Spleen (tissue), 11 donors: Measurements from ENCODE around the gene PSME3IP1. TPM values are rescaled to one million over a fixed set of nuclear protein-coding genes. Genes with fewer than 3 reads are reported as not detected.

ENCODE experiments used
- DNase-seq: peaks from one replicate; pipeline ENCODE4 v3.0.0-alpha.2; 2020
- H3K27ac ChIP-seq, 8 donors: fragments of 200-600 bp; sonication (generic) in 7 of 8; 1 replicate in 4 of 8; 2 replicates in 4 of 8; pipeline versions ENCODE4 v1.5.0 to v1.8.0; 2016 to 2021; ENCODE audit warnings: inconsistent platforms in 4 of 8, mild to moderate bottlenecking in 4 of 8, moderate library complexity in 1 of 8
- H3K27me3 ChIP-seq, 7 donors: fragments of 200-600 bp; sonication (generic) in 6 of 7; replicated peaks in 1 of 7; 1 replicate in 4 of 7; 2 replicates in 3 of 7; pipeline versions ENCODE4 v1.5.0 to v1.8.0; 2016 to 2021; ENCODE audit warnings: inconsistent platforms in 3 of 7, mild to moderate bottlenecking in 1 of 7
- H3K36me3 ChIP-seq, 6 donors: fragments of 200-600 bp; sonication (generic) in 5 of 6; 1 replicate in 4 of 6; 2 replicates in 2 of 6; pipeline versions ENCODE4 v1.5.0 to v1.8.0; 2016 to 2021; ENCODE audit warnings: inconsistent platforms in 2 of 6
- H3K4me1 ChIP-seq, 6 donors: fragments of 200-600 bp; sonication (generic) in 5 of 6; 1 replicate in 3 of 6; 2 replicates in 3 of 6; pipeline versions ENCODE4 v1.5.0 to v1.8.0; 2016 to 2021; ENCODE audit warnings: inconsistent platforms in 3 of 6
- H3K4me3 ChIP-seq, 8 donors: fragments of 200-600 bp; sonication (generic) in 7 of 8; 1 replicate in 4 of 8; 2 replicates in 4 of 8; pipeline versions ENCODE4 v1.5.0 to v1.8.0; 2016 to 2021; ENCODE audit warnings: inconsistent platforms in 4 of 8, mild to moderate bottlenecking in 4 of 8, moderate library complexity in 2 of 8
- H3K9me3 ChIP-seq, 8 donors: fragments of 200-600 bp; sonication (generic) in 7 of 8; 1 replicate in 4 of 8; 2 replicates in 4 of 8; pipeline versions ENCODE4 v1.5.0 to v1.8.0; 2016 to 2021; ENCODE audit warnings: inconsistent platforms in 4 of 8
- POLR2A ChIP-seq, 3 donors: fragments of 450-650 bp; IDR thresholded peaks; one replicate each; pipeline ENCODE4 v1.5.1; 2017; ENCODE audit warnings: antibody characterized with exemption in 3 of 3, mild to moderate bottlenecking in 1 of 3
- POLR2AphosphoS5 ChIP-seq, 3 donors: sonication (generic); formaldehyde crosslinking; IDR thresholded peaks; one replicate each; pipeline ENCODE4 v1.5.1; 2017; ENCODE audit warnings: antibody characterized with exemption in 3 of 3
- WGBS, 5 donors: extraction: QIAGEN DNeasy Blood & Tissue Kit in 3 of 5; methylation state at CpG; one replicate each; pipeline versions ENCODE4 v1.1.5 to v1.1.7; 2013 to 2018; 5-methylcytosine and 5-hydroxymethylcytosine counted together
- intact Hi-C: fragments of 100-400 bp; cut with DNase I; formaldehyde crosslinking; loops from one replicate; pipeline ENCODE4 v1.15.0; 2023; ENCODE audit warnings: low total_unique reads
- polyA plus RNA-seq, 3 donors: library from polyadenylated mRNA; stranded (reverse); fragments of 200-250 nt; gene quantifications; one replicate each; pipeline ENCODE4 v1.2.1, GENCODE V29; 2013
- total RNA-seq, 7 donors: library from RNA; depleted of rRNA in 3 of 7; stranded (reverse); fragments of >200 nt in 3 of 7; fragmentation: NEBNext Ultra II Directional in 4 of 7; extraction: Animal tissue kit (Norgen Biotek cat#: 25700) in 4 of 7; gene quantifications; one replicate each; pipeline versions ENCODE4 v1.1.0 to v1.2.1, GENCODE V29; 2016 to 2021
- TF ChIP-seq, protein P1 (sequence below), 11 experiments: fragments of 200-600 bp in 7 of 11; fragments of 450-650 bp in 4 of 11; sonication (generic) in 4 of 11; IDR thresholded peaks in 8 of 11; conservative IDR thresholded peaks in 3 of 11; 1 replicate in 7 of 11; 2 replicates in 4 of 11; pipeline versions ENCODE4 v1.4.0 to v1.8.0; 2016 to 2021; ENCODE audit warnings: antibody characterized with exemption in 11 of 11, inconsistent platforms in 4 of 11, mild to moderate bottlenecking in 1 of 11
- donor health status: healthy with polysubstance abuse.
- donor health status: DM: no; HTN: no; CAD: no; lungs with moderate emphysema.
- donor health status: DM: no; HTN: no; CAD: no.
- donor health status: Bipolar disorder and iron deficiency.
- donor health status: healthy.
- donor health status: DM: no; HTN: no; CAD: no.
- donor health status: DM: yes; HTN: yes; CAD: no.

PSME3IP1 gene
- total and polyA plus RNA-seq, 10 donors, result 64.6 to 128 (median 96.0) TPM

DNA sequence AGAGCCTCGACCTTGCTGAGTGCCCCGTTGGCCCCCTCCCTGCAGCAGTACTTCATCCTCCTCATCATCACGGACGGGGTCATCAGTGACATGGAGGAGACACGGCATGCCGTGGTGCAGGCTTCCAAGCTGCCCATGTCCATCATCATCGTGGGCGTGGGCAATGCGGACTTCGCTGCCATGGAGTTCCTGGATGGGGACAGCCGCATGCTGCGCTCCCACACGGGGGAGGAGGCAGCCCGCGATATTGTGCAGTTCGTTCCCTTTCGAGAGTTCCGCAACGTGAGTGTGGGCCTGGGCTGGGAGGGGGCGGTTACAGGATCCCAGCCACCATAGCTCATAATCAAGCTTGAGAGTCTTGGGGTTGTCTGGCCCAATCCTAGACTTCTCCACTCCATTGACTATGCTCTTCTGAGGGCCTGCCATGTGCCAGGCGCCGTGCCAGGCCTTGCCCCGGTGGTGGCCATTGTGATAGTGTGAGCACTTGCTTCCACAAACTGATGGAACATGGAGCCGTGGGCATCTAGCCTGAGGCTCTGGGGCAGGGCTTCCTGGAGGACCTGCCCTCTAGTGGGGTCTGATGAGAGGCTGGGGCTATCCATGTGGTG, 39.7 kb downstream of the PSME3IP1 start:
- H3K4me3 ChIP-seq, result no peak overlapping the region
- H3K9me3 ChIP-seq, result no peaks in the 10 kb centered on the region
- WGBS, 5 donors, result 61 to 86% (median 81%) methylated on average over 13 to 24 of the region's 24 CpGs
- TF ChIP-seq POLR2A (IDR thresholded peaks at IDR 0.05) (no peak), POLR2AphosphoS5 (IDR thresholded peaks at IDR 0.05) (peak; percentile 9 to 78 (median 59))
- TF ChIP-seq, protein P1, sequence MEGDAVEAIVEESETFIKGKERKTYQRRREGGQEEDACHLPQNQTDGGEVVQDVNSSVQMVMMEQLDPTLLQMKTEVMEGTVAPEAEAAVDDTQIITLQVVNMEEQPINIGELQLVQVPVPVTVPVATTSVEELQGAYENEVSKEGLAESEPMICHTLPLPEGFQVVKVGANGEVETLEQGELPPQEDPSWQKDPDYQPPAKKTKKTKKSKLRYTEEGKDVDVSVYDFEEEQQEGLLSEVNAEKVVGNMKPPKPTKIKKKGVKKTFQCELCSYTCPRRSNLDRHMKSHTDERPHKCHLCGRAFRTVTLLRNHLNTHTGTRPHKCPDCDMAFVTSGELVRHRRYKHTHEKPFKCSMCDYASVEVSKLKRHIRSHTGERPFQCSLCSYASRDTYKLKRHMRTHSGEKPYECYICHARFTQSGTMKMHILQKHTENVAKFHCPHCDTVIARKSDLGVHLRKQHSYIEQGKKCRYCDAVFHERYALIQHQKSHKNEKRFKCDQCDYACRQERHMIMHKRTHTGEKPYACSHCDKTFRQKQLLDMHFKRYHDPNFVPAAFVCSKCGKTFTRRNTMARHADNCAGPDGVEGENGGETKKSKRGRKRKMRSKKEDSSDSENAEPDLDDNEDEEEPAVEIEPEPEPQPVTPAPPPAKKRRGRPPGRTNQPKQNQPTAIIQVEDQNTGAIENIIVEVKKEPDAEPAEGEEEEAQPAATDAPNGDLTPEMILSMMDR (IDR thresholded peaks at IDR 0.05 in 8 of 11, conservative IDR thresholded peaks at IDR 0.05 in 3 of 11), result no peak
- H3K27me3 ChIP-seq, result no peaks in the 10 kb centered on the region
- intact Hi-C loops, result no loop called here
- peak; percentile 80 for DNase-seq
- H3K36me3 ChIP-seq, result peaks cover 0 to 54% (median 4%) of the 10 kb centered on the region in 6 donors
- peak overlapping the region in 5 of 8 donors; percentile 14 to 77 (median 43) for H3K27ac ChIP-seq
- H3K4me1 ChIP-seq, result peaks cover 33 to 80% (median 60%) of the 10 kb centered on the region in 6 donors

DNA sequence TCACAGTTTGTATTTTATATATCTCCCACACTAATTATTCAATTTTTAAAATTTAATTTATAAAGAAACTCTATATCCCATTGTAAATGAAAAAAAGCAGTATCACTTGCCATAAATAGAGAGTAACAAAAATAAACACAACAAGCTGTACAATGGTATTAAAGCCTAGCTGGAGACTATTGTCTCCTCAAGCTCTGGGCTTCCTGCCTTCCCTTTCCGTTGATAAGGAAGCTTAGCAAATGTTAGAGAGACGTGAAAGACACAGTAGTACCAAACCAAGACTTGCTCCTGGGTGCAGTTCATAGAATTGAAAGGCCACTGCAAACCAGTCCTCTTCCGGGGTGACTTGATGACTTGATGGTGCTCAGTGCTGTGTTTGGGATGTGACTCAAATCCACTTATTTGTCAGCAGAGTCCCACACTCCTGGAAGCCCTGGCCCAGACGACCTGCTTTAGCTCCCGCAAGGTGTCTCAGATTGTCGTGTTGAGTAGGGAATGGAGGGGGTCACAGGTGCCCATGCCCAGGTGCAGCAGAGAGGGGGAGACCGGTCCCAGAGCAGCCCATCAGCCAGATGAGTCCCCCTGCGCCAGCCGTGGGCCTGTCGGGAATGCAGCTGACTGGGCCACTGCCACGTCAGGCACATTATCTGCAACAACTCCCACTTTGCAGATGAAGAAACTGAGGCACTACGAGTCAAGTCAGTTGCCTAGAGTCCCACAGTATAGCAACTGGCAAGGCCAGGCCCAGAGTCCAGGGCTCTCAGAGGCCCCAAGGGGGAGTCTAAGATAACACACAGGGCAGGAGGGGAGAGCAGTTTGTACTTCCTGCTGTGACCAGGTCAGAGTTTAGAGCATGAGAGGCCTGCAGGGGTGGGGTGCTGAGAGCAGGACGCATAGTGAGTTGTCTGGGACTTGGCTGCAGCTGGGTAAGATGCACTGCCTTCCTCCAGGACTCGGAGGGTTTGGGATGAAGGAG, 40.5 kb downstream of the PSME3IP1 start:
- peak overlapping the region in 4 of 8 donors; percentile 14 to 77 (median 50) for H3K27ac ChIP-seq
- peaks cover 33 to 85% (median 68%) of the 10 kb centered on the region in 6 donors for H3K4me1 ChIP-seq
- 75 to 82% (median 78%) methylated on average over 14 of the region's 14 CpGs for WGBS, 5 donors
- H3K36me3 ChIP-seq, result peaks cover 0 to 46% (median 4%) of the 10 kb centered on the region in 6 donors
- TF ChIP-seq POLR2AphosphoS5 (IDR thresholded peaks at IDR 0.05) (no peak), POLR2A (IDR thresholded peaks at IDR 0.05) (no peak)
- TF ChIP-seq, protein P1 (IDR thresholded peaks at IDR 0.05 in 8 of 11, conservative IDR thresholded peaks at IDR 0.05 in 3 of 11), result no peak
- DNase-seq, result peak; percentile 70
- H3K9me3 ChIP-seq, result no peaks in the 10 kb centered on the region
- H3K27me3 ChIP-seq, result no peaks in the 10 kb centered on the region
- intact Hi-C loops, result no loop called here
- no peak overlapping the region for H3K4me3 ChIP-seq

DNA sequence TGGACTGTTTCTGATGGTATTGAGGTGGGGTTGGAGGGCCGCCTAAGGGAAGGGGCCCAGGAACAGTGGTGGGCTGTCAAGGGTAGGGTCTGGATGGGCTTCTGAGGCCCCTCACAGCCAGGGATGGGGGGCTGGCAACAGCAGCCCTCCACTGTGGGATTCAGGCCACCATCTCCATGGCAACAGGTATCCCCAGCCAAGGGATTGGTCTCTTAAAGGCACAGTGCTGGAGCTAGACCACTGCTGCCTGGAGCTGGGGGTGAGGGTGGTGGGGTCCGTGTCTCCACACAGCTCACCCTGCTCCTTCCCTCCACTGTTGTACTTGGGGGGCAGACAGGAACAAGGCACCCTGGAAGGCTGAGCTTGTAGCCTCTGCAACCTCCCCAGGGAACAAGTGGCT, 41.8 kb downstream of the PSME3IP1 start:
- Histone ChIP-seq H3K4me3 (no peak overlapping the region), H3K27ac (peak overlapping the region in 3 of 8 donors; percentile 24 to 77 (median 57)), H3K27me3 (no peaks in the 10 kb centered on the region), H3K9me3 (no peaks in the 10 kb centered on the region), H3K4me1 (peaks cover 38 to 96% (median 78%) of the 10 kb centered on the region in 6 donors), H3K36me3 (peaks cover 0 to 33% (median 0%) of the 10 kb centered on the region in 6 donors)
- 80 to 100% (median 95%) methylated on average over 1 to 2 of the region's 2 CpGs for WGBS, 5 donors
- no peak for DNase-seq
- intact Hi-C loops, result no loop called here
- TF ChIP-seq POLR2A (IDR thresholded peaks at IDR 0.05) (no peak), POLR2AphosphoS5 (IDR thresholded peaks at IDR 0.05) (no peak)
- TF ChIP-seq, protein P1 (IDR thresholded peaks at IDR 0.05 in 8 of 11, conservative IDR thresholded peaks at IDR 0.05 in 3 of 11), result no peak
